ENCODE results near the gene OMP. TPM values are rescaled to one million over a fixed set of nuclear protein-coding genes. Genes with fewer than 3 reads are reported as not detected.

OMP gene
- total RNA-seq, 2 experiments from 2014 or later: not detected

DNA sequence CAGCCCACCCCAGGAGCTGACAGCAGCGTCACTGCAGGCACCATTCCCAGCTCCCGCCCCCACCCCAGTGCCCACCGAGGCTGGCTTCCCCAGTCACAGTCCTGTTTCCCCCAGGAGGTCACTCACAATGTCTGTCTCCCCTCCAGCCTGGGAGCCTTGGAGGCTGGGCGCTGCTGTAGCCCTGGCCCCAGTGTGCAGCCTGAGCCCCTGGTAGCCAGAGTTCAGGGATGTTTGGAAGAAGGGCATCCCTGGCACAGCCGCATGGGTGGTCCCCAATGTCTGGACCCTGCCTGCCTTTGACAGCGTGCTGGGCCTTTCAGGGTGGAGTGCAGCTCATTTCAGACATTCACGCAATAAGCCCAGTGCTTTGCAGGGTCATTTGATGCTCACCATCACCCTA lies 31.6 kb upstream of the OMP start:
- CTCF ChIA-PET (ENCODE audit: unreplicated experiment): no interaction called here
- intact Hi-C loops (cut with micrococcal nuclease; ENCODE audit: unreplicated experiment): no loop called here

DNA sequence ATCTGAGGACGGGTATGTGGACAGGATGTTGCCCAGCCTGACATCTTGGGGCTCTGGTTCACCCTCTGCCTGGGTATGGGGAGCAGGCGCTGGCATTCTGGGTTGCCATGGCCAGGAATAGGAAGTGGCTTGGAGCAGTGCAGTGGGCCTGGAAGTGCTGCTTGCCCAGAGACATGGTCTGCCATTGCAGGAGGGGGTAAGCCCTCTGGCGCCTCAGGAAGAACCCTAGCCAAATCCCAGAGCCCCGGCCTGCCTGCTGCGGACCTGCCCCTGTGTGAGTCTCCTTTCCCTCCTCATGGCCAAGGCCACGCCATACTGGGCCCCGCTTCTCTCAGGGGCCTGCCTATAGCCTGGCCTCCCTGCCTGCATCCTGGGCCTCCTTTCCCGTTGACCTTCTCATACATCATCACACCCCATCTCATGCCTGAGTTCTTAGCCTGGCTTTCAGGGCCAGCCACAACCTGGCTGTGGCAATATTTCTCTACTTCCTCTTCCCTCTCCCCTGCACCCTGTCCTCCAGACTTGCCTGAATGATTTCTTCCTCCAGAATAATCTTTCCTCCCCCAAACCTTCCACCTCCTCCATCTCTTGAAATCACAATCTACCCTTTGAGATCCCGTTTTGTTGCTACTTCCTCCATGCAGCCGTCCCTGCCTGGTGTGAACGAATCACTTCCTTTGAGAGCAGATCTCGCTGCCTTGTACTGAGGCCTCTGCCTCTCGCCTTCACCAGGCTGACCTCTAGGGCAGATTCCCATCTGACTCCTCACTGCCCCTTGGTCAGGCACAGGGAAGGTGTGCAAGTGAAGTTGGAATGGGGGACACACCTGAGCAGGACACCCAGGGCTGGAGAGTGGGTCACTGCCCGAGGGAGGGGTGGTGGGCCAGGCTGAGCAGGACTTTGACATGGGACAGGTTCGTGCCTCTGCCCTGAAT lies 30.7 kb upstream of the OMP start:
- Histone ChIP-seq H3K9me2 (ENCODE audit: insufficient read depth, low read length) (no peaks in the 10 kb centered on the region), H3K4me3 (ENCODE audit: low read depth, low read length, poor library complexity, severe bottlenecking) (no peak overlapping the region), H2AFZ (ENCODE audit: low read length) (no peak overlapping the region), H3K27ac (ENCODE audit: low read depth, low read length, poor library complexity, severe bottlenecking) (no peak overlapping the region), H3K4me1 (ENCODE audit: insufficient read depth, low read length, poor library complexity, severe bottlenecking) (peaks cover 4% of the 10 kb centered on the region), H3K36me3 (ENCODE audit: insufficient read depth, low read length) (no peaks in the 10 kb centered on the region), H3K4me2 (ENCODE audit: low read length) (no peak overlapping the region), H3K9me3 (ENCODE audit: low read length) (no peaks in the 10 kb centered on the region), H4K20me1 (ENCODE audit: insufficient read depth, low read length) (no peaks in the 10 kb centered on the region), H3K79me2 (ENCODE audit: insufficient read depth, low read depth, low read length) (no peaks in the 10 kb centered on the region)
- ChIA-PET CTCF (ENCODE audit: unreplicated experiment) (no interaction called here), POLR2A (interaction anchor here (0.5 kb wide), 1 partner anchor 25 kb away, joined by 3 read pairs; no protein-coding TSS in a partner anchor)
- no TSS peak for BruUV-seq (replicated peaks)
- TF ChIP-seq, protein P1, sequence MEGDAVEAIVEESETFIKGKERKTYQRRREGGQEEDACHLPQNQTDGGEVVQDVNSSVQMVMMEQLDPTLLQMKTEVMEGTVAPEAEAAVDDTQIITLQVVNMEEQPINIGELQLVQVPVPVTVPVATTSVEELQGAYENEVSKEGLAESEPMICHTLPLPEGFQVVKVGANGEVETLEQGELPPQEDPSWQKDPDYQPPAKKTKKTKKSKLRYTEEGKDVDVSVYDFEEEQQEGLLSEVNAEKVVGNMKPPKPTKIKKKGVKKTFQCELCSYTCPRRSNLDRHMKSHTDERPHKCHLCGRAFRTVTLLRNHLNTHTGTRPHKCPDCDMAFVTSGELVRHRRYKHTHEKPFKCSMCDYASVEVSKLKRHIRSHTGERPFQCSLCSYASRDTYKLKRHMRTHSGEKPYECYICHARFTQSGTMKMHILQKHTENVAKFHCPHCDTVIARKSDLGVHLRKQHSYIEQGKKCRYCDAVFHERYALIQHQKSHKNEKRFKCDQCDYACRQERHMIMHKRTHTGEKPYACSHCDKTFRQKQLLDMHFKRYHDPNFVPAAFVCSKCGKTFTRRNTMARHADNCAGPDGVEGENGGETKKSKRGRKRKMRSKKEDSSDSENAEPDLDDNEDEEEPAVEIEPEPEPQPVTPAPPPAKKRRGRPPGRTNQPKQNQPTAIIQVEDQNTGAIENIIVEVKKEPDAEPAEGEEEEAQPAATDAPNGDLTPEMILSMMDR (conservative IDR thresholded peaks at IDR 0.05; ENCODE audit: low read length): no peak
- no peak for TF ChIP-seq EZH2phosphoT487 (IDR thresholded peaks at IDR 0.05; ENCODE audit: borderline replicate concordance, low read depth, low read length)
- intact Hi-C loops (cut with micrococcal nuclease; ENCODE audit: unreplicated experiment): no loop called here
- no peak for DNase-seq (ENCODE audit: low spot score)

More for the DNA sequence above, 31.6 kb upstream of the OMP start:
- Histone ChIP-seq H3K9me2 (ENCODE audit: insufficient read depth, low read length) (no peaks in the 10 kb centered on the region), H3K9me3 (ENCODE audit: low read length) (no peaks in the 10 kb centered on the region), H3K36me3 (ENCODE audit: insufficient read depth, low read length) (no peaks in the 10 kb centered on the region), H4K20me1 (ENCODE audit: insufficient read depth, low read length) (no peaks in the 10 kb centered on the region), H2AFZ (ENCODE audit: low read length) (no peak overlapping the region), H3K4me1 (ENCODE audit: insufficient read depth, low read length, poor library complexity, severe bottlenecking) (peaks cover 8% of the 10 kb centered on the region), H3K27ac (ENCODE audit: low read depth, low read length, poor library complexity, severe bottlenecking) (no peak overlapping the region), H3K4me2 (ENCODE audit: low read length) (no peak overlapping the region), H3K79me2 (ENCODE audit: insufficient read depth, low read depth, low read length) (no peaks in the 10 kb centered on the region), H3K4me3 (ENCODE audit: low read depth, low read length, poor library complexity, severe bottlenecking) (no peak overlapping the region)
- POLR2A ChIA-PET: interaction anchor here (0.5 kb wide), 1 partner anchor 24 kb away, joined by 3 read pairs; no protein-coding TSS in a partner anchor
- TF ChIP-seq EZH2phosphoT487 (IDR thresholded peaks at IDR 0.05; ENCODE audit: borderline replicate concordance, low read depth, low read length): no peak
- TF ChIP-seq, protein P1 (conservative IDR thresholded peaks at IDR 0.05; ENCODE audit: low read length): no peak
- BruUV-seq (replicated peaks): no TSS peak
- no peak for DNase-seq (ENCODE audit: low spot score)

DNA sequence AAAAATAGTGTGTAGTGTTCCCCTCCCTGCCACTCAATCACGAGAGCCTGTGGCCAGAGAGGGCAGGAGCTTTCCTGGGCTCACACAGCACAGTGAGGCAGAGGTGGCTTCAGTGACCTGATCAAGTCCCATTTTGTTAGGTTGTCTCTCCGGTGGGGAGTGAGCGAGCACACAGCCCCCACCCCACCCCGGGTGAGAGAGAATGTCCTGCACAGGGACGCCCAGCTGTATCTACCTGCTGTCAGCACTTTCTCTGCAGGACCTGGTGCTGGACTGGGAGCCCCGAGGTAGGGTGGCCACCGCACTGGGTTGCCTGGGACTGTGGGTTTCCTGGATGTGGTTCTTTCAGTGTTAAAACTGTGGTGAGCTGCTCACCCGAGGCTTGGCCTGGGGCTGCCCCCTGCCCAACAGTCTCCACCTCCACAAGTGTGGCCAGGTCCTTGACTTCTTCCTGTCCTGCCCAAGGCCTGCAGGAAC lies 29.8 kb upstream of the OMP start:
- no peak for DNase-seq (ENCODE audit: low spot score)
- no TSS peak for BruUV-seq (replicated peaks)
- intact Hi-C loops (cut with micrococcal nuclease; ENCODE audit: unreplicated experiment): no loop called here
- ChIA-PET POLR2A (no interaction called here), CTCF (ENCODE audit: unreplicated experiment) (no interaction called here)
- H3K4me2 ChIP-seq (ENCODE audit: low read length): no peak overlapping the region
- H3K79me2 ChIP-seq (ENCODE audit: insufficient read depth, low read depth, low read length): no peaks in the 10 kb centered on the region
- no peak for TF ChIP-seq EZH2phosphoT487 (IDR thresholded peaks at IDR 0.05; ENCODE audit: borderline replicate concordance, low read depth, low read length)
- TF ChIP-seq, protein P1 (conservative IDR thresholded peaks at IDR 0.05; ENCODE audit: low read length): no peak
- H4K20me1 ChIP-seq (ENCODE audit: insufficient read depth, low read length): no peaks in the 10 kb centered on the region
- no peaks in the 10 kb centered on the region for H3K4me1 ChIP-seq (ENCODE audit: insufficient read depth, low read length, poor library complexity, severe bottlenecking)
- no peak overlapping the region for H2AFZ ChIP-seq (ENCODE audit: low read length)
- no peak overlapping the region for H3K27ac ChIP-seq (ENCODE audit: low read depth, low read length, poor library complexity, severe bottlenecking)
- H3K36me3 ChIP-seq (ENCODE audit: insufficient read depth, low read length): no peaks in the 10 kb centered on the region
- no peak overlapping the region for H3K4me3 ChIP-seq (ENCODE audit: low read depth, low read length, poor library complexity, severe bottlenecking)
- no peaks in the 10 kb centered on the region for H3K9me3 ChIP-seq (ENCODE audit: low read length)
- H3K9me2 ChIP-seq (ENCODE audit: insufficient read depth, low read length): no peaks in the 10 kb centered on the region

Measured in OCI-LY7 (cell line).